ENCODE data around the gene DCXR. TPM values are rescaled to one million over a fixed set of nuclear protein-coding genes. Genes with fewer than 3 reads are reported as not detected.

DCXR gene
- total RNA-seq, 1 experiment from 2014 or later: 120 TPM

DNA sequence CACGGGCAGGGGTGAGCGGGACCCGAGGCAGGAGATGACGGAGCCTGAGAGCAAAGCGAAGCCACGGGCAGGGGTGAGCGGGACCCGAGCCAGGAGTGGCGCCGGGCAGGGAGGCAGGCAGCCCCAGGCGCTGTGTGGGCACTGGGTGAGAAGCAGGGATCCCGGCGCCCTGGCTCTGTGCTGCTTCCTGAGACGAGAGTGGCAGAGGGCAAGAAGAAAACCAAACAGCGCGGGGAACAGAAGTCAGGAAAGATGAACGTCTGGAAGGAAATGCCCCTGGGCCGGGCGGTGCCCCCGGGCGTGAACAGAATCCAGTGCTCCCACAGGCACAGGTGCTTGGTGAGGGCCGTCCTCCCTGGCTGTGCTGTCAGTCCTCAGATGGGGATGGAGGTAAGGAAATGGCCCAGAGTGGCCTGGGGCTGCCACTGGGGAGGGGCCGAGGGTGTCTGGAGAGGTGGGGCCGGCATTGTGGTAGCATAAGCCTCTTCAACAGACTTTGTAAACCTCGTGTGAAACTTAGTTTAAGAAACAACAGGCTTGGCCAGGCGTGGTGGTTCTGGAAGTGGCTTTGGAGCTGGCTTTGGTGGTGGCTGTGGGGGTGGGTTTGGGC is 50.2 kb downstream of the DCXR start:
- BruUV-seq (replicated peaks): no TSS peak
- peaks cover 5% of the 10 kb centered on the region for H3K4me1 ChIP-seq (replicated peaks; ENCODE audit: insufficient read depth)
- DNase-seq: no peak
- no peaks in the 10 kb centered on the region for H3F3A ChIP-seq (ENCODE audit: insufficient read depth, low read depth)
- intact Hi-C loops (cut with micrococcal nuclease; ENCODE audit: unreplicated experiment): no loop called here
- ChIA-PET CTCF (no interaction called here), POLR2A (ENCODE audit: unreplicated experiment) (no interaction called here)
- H3K9me2 ChIP-seq (ENCODE audit: insufficient read depth): no peaks in the 10 kb centered on the region
- no peaks in the 10 kb centered on the region for H3K9me3 ChIP-seq (ENCODE audit: insufficient read depth, low read depth)
- no peak for TF ChIP-seq EZH2 (IDR thresholded peaks at IDR 0.05; ENCODE audit: low read depth)
- TF ChIP-seq, protein P1, sequence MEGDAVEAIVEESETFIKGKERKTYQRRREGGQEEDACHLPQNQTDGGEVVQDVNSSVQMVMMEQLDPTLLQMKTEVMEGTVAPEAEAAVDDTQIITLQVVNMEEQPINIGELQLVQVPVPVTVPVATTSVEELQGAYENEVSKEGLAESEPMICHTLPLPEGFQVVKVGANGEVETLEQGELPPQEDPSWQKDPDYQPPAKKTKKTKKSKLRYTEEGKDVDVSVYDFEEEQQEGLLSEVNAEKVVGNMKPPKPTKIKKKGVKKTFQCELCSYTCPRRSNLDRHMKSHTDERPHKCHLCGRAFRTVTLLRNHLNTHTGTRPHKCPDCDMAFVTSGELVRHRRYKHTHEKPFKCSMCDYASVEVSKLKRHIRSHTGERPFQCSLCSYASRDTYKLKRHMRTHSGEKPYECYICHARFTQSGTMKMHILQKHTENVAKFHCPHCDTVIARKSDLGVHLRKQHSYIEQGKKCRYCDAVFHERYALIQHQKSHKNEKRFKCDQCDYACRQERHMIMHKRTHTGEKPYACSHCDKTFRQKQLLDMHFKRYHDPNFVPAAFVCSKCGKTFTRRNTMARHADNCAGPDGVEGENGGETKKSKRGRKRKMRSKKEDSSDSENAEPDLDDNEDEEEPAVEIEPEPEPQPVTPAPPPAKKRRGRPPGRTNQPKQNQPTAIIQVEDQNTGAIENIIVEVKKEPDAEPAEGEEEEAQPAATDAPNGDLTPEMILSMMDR (conservative IDR thresholded peaks at IDR 0.05): no peak
- no peak overlapping the region for H3K4me3 ChIP-seq
- H3K4me2 ChIP-seq: no peak overlapping the region
- no peaks in the 10 kb centered on the region for H3K79me2 ChIP-seq (ENCODE audit: low read depth)
- no peak overlapping the region for H3K27ac ChIP-seq
- no peak overlapping the region for H2AFZ ChIP-seq
- no peaks in the 10 kb centered on the region for H3K27me3 ChIP-seq (ENCODE audit: insufficient read depth, low read depth)
- no peaks in the 10 kb centered on the region for H3K36me3 ChIP-seq (ENCODE audit: low read depth)
- no peaks in the 10 kb centered on the region for H4K20me1 ChIP-seq (ENCODE audit: insufficient read depth)

DNA sequence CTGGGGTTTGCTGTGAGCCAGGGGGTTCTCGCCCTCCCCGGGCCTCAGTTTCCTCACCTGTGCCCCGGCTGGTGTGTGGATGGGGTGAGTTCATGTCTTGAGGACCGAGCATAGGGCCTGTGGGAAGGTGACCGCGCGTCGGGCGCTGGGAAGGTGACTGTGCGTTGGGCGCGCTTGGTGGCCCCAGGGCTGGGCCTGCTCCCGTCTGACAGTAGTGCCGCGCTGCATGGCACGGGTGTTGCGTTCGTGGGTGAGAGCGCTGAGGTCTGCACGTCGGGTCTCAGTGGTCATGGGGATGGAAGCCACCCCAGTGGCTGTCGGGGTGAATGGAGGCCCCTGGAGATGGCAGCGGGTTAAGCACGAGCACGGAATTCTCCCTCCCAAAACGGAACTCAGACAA is 50.9 kb downstream of the DCXR start:
- Histone ChIP-seq H3K9me3 (ENCODE audit: insufficient read depth, low read depth) (no peaks in the 10 kb centered on the region), H3K79me2 (ENCODE audit: low read depth) (no peaks in the 10 kb centered on the region), H3K4me3 (no peak overlapping the region), H3K9me2 (ENCODE audit: insufficient read depth) (no peaks in the 10 kb centered on the region), H3K27me3 (ENCODE audit: insufficient read depth, low read depth) (no peaks in the 10 kb centered on the region), H4K20me1 (ENCODE audit: insufficient read depth) (no peaks in the 10 kb centered on the region), H3K27ac (no peak overlapping the region), H3F3A (ENCODE audit: insufficient read depth, low read depth) (peaks cover 5% of the 10 kb centered on the region; the same call in 1 of the 2 replicates), H3K4me1 (replicated peaks; ENCODE audit: insufficient read depth) (peaks cover 12% of the 10 kb centered on the region), H2AFZ (no peak overlapping the region), H3K36me3 (ENCODE audit: low read depth) (no peaks in the 10 kb centered on the region), H3K4me2 (no peak overlapping the region)
- intact Hi-C loops (cut with micrococcal nuclease; ENCODE audit: unreplicated experiment): no loop called here
- TF ChIP-seq EZH2 (IDR thresholded peaks at IDR 0.05; ENCODE audit: low read depth): no peak
- TF ChIP-seq, protein P1 (conservative IDR thresholded peaks at IDR 0.05): no peak
- ChIA-PET CTCF (no interaction called here), POLR2A (ENCODE audit: unreplicated experiment) (no interaction called here)
- no peak for DNase-seq
- BruUV-seq (replicated peaks): no TSS peak

Other genes with a start within 250 kb of the DCXR start
- gene GCGR, start 233.5 kb downstream of the DCXR start, total RNA-seq (2021): not detected in 2 replicates
- gene MCRIP1, start 204.4 kb downstream of the DCXR start, total RNA-seq (2021): 53.8 and 84.0 TPM in 2 replicates
- gene PPP1R27, start 202.6 kb downstream of the DCXR start, total RNA-seq (2021): not detected in 2 replicates
- 636 and 782 TPM in 2 replicates for gene P4HB, start 177.2 kb downstream of the DCXR start, total RNA-seq (2021)
- 242 and 309 TPM in 2 replicates for gene ARHGDIA, start 166.4 kb downstream of the DCXR start, total RNA-seq (2021)
- gene ALYREF, start 146.1 kb downstream of the DCXR start, total RNA-seq (2021): 138 and 156 TPM in 2 replicates
- gene ANAPC11, start 146.0 kb downstream of the DCXR start, total RNA-seq (2021): 187 and 256 TPM in 2 replicates
- 0.83 and 1.1 TPM in 2 replicates for gene NPB, start 135.5 kb downstream of the DCXR start, total RNA-seq (2021)
- 54.7 and 82.2 TPM in 2 replicates for gene PCYT2, start 126.3 kb downstream of the DCXR start, total RNA-seq (2021)
- gene SIRT7, start 119.5 kb downstream of the DCXR start, total RNA-seq (2021): 78.3 and 98.5 TPM in 2 replicates
- 79.5 and 85.9 TPM in 2 replicates for gene MAFG, start 110.0 kb downstream of the DCXR start, total RNA-seq (2021)
- 88.9 and 120 TPM in 2 replicates for gene PYCR1, start 100.4 kb downstream of the DCXR start, total RNA-seq (2021)
- not detected in 2 replicates for gene MYADML2, start 90.5 kb downstream of the DCXR start, total RNA-seq (2021)
- gene NOTUM, start 76.5 kb downstream of the DCXR start, total RNA-seq (2021): 0.33 TPM in 1 of 2 replicates, not detected in the other
- gene ASPSCR1, start 60.1 kb downstream of the DCXR start, total RNA-seq (2021): 54.9 and 80.0 TPM in 2 replicates
- gene CENPX, start 14.8 kb downstream of the DCXR start, total RNA-seq (2021): 115 and 132 TPM in 2 replicates
- gene LRRC45, start 14.4 kb downstream of the DCXR start, total RNA-seq (2021): 41.5 and 42.6 TPM in 2 replicates
- gene RAC3, start 6.0 kb downstream of the DCXR start, total RNA-seq (2021): 32.3 and 41.6 TPM in 2 replicates
- gene RFNG, start 14.1 kb upstream of the DCXR start, total RNA-seq (2021): 40.4 and 49.1 TPM in 2 replicates
- gene GPS1, start 14.2 kb upstream of the DCXR start, total RNA-seq (2021): 121 and 124 TPM in 2 replicates
- 138 and 175 TPM in 2 replicates for gene DUS1L, start 28.1 kb upstream of the DCXR start, total RNA-seq (2021)
- gene FASN, start 60.5 kb upstream of the DCXR start, total RNA-seq (2021): 455 and 658 TPM in 2 replicates
- gene CCDC57, start 175.1 kb upstream of the DCXR start, total RNA-seq (2021): 138 and 140 TPM in 2 replicates
- gene SLC16A3, start 191.3 kb upstream of the DCXR start, total RNA-seq (2021): 157 and 198 TPM in 2 replicates
- 151 and 181 TPM in 2 replicates for gene CSNK1D, start 236.0 kb upstream of the DCXR start, total RNA-seq (2021)